ENCODE data around the gene CFAP57.

CFAP57 gene

DNA sequence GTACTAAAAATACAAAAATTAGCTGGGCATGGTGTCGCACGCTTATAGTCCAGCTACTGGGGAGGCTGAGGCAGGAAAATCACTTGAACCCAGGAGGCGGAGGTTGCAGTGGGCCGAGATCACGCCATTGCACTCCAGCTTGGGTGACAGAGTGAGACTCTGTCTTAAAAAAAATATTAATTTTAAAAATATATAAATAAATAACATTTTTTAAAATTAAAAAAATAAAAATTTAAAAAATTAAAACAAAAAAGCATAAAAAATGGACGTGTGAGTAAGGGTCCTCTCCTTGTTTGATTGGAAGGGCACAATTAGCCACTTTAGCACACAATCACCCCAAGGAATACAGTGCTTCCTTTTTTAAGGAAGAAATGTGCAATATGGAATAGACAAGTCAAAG lies 18.7 kb upstream of the CFAP57 start:
- H3K36me3 ChIP-seq (ENCODE audit: control insufficient read depth in 1 of 2, insufficient read depth in 2 of 2, low read depth in 1 of 2, low read length in 2 of 2), result no peaks in the 10 kb centered on the region
- no peaks in the 10 kb centered on the region for H3K9me3 ChIP-seq (ENCODE audit: control insufficient read depth, low read length)
- no peak overlapping the region for H3K18ac ChIP-seq (ENCODE audit: low read depth in 1 of 2, low read length in 2 of 2)
- no peak for DNase-seq
- no peak overlapping the region for H3K23ac ChIP-seq (ENCODE audit: low read length in 2 of 2)
- H3K79me1 ChIP-seq (replicated peaks; ENCODE audit: low read length, poor library complexity, severe bottlenecking), result no peaks in the 10 kb centered on the region
- no peak overlapping the region for H3K27ac ChIP-seq (ENCODE audit: low read length, poor library complexity, severe bottlenecking)
- H4K8ac ChIP-seq (ENCODE audit: low read length), result no peak overlapping the region
- no peak overlapping the region for H3K4me3 ChIP-seq (ENCODE audit: insufficient read depth in 1 of 2, low read depth in 1 of 2, low read length in 2 of 2)
- H3K4ac ChIP-seq (ENCODE audit: low read depth in 1 of 2, low read length in 2 of 2), result no peak overlapping the region
- H3K27me3 ChIP-seq (ENCODE audit: control insufficient read depth in 1 of 2, insufficient read depth in 1 of 2, low read length in 2 of 2), result peaks cover 20 to 48% of the 10 kb centered on the region in 2 experiments
- no peak overlapping the region for H4K91ac ChIP-seq (ENCODE audit: low read length)
- H2BK120ac ChIP-seq (ENCODE audit: low read depth, low read length), result no peak overlapping the region
- no peak overlapping the region for H3K14ac ChIP-seq (ENCODE audit: low read length in 2 of 2)
- no peak overlapping the region for H2BK5ac ChIP-seq (ENCODE audit: low read depth, low read length, poor library complexity, severe bottlenecking)
- no peak overlapping the region for H2BK15ac ChIP-seq (ENCODE audit: low read depth, poor library complexity, severe bottlenecking)
- no peak overlapping the region for H3K4me2 ChIP-seq (ENCODE audit: low read length, poor library complexity, severe bottlenecking)
- WGBS, result no CpG with 5 or more reads among the region's 6 CpGs
- H2AFZ ChIP-seq (ENCODE audit: low read depth, low read length), result no peak overlapping the region
- H2AK5ac ChIP-seq (ENCODE audit: low read length, severe bottlenecking), result no peak overlapping the region
- no peak overlapping the region for H3K9ac ChIP-seq (ENCODE audit: low read length)
- no peak overlapping the region for H2BK12ac ChIP-seq (ENCODE audit: low read length in 2 of 2)
- peaks cover 3% of the 10 kb centered on the region for H3K4me1 ChIP-seq (ENCODE audit: control insufficient read depth, insufficient read depth, low read depth, low read length)

DNA sequence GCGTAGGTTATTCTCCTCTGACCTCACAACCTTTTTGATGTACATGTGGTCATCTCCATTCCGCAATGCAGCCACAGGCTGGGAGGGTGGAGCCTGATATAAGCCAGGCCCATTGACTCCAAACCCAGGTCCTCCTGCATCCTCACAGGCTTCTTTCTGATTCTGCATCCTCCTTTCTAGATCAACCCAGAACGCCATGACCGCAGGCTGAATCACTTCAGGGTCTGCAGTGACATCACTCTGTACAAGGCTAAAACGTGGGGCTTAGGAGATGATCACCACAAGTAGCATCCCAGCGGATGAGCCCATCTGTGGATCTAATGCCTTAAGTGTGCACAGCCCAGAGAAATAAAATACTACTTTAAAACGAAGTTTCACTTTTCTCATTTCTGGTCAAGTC lies 16.1 kb upstream of the CFAP57 start:
- no peak overlapping the region for H2AK5ac ChIP-seq (ENCODE audit: low read length, severe bottlenecking)
- H3K23ac ChIP-seq (ENCODE audit: low read length in 2 of 2), result no peak overlapping the region
- no peak overlapping the region for H2BK120ac ChIP-seq (ENCODE audit: low read depth, low read length)

DNA sequence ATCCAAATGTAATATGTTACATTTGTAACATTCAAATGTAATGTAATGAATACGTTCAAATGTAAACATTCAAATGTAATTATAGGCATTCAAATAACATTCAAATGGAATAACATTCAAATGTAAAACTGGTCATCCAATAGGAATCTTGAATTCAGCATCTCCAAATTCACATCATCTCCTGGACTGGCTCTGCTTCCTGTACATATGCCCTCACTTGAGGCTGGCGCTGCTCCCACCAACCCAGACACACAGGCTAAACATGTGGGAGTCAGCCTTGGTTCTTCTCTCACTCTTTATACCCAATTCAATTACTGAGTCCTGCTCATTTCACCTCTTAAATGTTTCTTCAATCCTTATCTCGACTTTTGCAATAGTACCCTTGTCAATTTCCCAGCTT lies 7.0 kb upstream of the CFAP57 start:
- Histone ChIP-seq H3K27ac (ENCODE audit: low read length, poor library complexity, severe bottlenecking) (no peak overlapping the region), H3K4me1 (ENCODE audit: control insufficient read depth, insufficient read depth, low read depth, low read length) (no peaks in the 10 kb centered on the region), H3K79me1 (replicated peaks; ENCODE audit: low read length, poor library complexity, severe bottlenecking) (peaks cover 23% of the 10 kb centered on the region), H3K14ac (ENCODE audit: low read length in 2 of 2) (no peak overlapping the region), H2BK120ac (ENCODE audit: low read depth, low read length) (no peak overlapping the region), H4K8ac (ENCODE audit: low read length) (no peak overlapping the region), H3K9ac (ENCODE audit: low read length) (no peak overlapping the region), H3K27me3 (ENCODE audit: control insufficient read depth in 1 of 2, insufficient read depth in 1 of 2, low read length in 2 of 2) (no peaks in the 10 kb centered on the region), H2BK15ac (ENCODE audit: low read depth, poor library complexity, severe bottlenecking) (no peak overlapping the region), H3K4me3 (ENCODE audit: insufficient read depth in 1 of 2, low read depth in 1 of 2, low read length in 2 of 2) (no peak overlapping the region), H3K4ac (ENCODE audit: low read depth in 1 of 2, low read length in 2 of 2) (no peak overlapping the region), H3K36me3 (ENCODE audit: control insufficient read depth in 1 of 2, insufficient read depth in 2 of 2, low read depth in 1 of 2, low read length in 2 of 2) (peaks cover 29 to 77% of the 10 kb centered on the region in 2 experiments), H3K9me3 (ENCODE audit: control insufficient read depth, low read length) (no peaks in the 10 kb centered on the region), H4K91ac (ENCODE audit: low read length) (no peak overlapping the region), H2BK12ac (ENCODE audit: low read length in 2 of 2) (no peak overlapping the region), H2AK5ac (ENCODE audit: low read length, severe bottlenecking) (no peak overlapping the region), H2AFZ (ENCODE audit: low read depth, low read length) (no peak overlapping the region), H3K18ac (ENCODE audit: low read depth in 1 of 2, low read length in 2 of 2) (no peak overlapping the region), H3K23ac (ENCODE audit: low read length in 2 of 2) (no peak overlapping the region), H2BK5ac (ENCODE audit: low read depth, low read length, poor library complexity, severe bottlenecking) (no peak overlapping the region), H3K4me2 (ENCODE audit: low read length, poor library complexity, severe bottlenecking) (no peak overlapping the region)
- DNase-seq, result no peak
- WGBS, result 95% methylated on average over 2 of the region's 3 CpGs

More for the DNA sequence above, 16.1 kb upstream of the CFAP57 start:
- Histone ChIP-seq H2AFZ (ENCODE audit: low read depth, low read length) (no peak overlapping the region), H3K9ac (ENCODE audit: low read length) (no peak overlapping the region), H3K4me3 (ENCODE audit: insufficient read depth in 1 of 2, low read depth in 1 of 2, low read length in 2 of 2) (no peak overlapping the region), H2BK5ac (ENCODE audit: low read depth, low read length, poor library complexity, severe bottlenecking) (no peak overlapping the region), H3K4me1 (ENCODE audit: control insufficient read depth, insufficient read depth, low read depth, low read length) (peaks cover 3% of the 10 kb centered on the region), H3K4me2 (ENCODE audit: low read length, poor library complexity, severe bottlenecking) (no peak overlapping the region), H3K18ac (ENCODE audit: low read depth in 1 of 2, low read length in 2 of 2) (no peak overlapping the region), H3K4ac (ENCODE audit: low read depth in 1 of 2, low read length in 2 of 2) (no peak overlapping the region), H3K27ac (ENCODE audit: low read length, poor library complexity, severe bottlenecking) (no peak overlapping the region), H3K14ac (ENCODE audit: low read length in 2 of 2) (no peak overlapping the region), H3K36me3 (ENCODE audit: control insufficient read depth in 1 of 2, insufficient read depth in 2 of 2, low read depth in 1 of 2, low read length in 2 of 2) (no peaks in the 10 kb centered on the region), H3K27me3 (ENCODE audit: control insufficient read depth in 1 of 2, insufficient read depth in 1 of 2, low read length in 2 of 2) (peaks cover 14 to 28% of the 10 kb centered on the region in 2 experiments), H4K8ac (ENCODE audit: low read length) (no peak overlapping the region), H3K79me1 (replicated peaks; ENCODE audit: low read length, poor library complexity, severe bottlenecking) (no peaks in the 10 kb centered on the region), H4K91ac (ENCODE audit: low read length) (no peak overlapping the region), H2BK12ac (ENCODE audit: low read length in 2 of 2) (no peak overlapping the region), H3K9me3 (ENCODE audit: control insufficient read depth, low read length) (no peaks in the 10 kb centered on the region), H2BK15ac (ENCODE audit: low read depth, poor library complexity, severe bottlenecking) (no peak overlapping the region)
- DNase-seq, result no peak
- 88% methylated on average over 6 of the region's 7 CpGs for WGBS

DNA sequence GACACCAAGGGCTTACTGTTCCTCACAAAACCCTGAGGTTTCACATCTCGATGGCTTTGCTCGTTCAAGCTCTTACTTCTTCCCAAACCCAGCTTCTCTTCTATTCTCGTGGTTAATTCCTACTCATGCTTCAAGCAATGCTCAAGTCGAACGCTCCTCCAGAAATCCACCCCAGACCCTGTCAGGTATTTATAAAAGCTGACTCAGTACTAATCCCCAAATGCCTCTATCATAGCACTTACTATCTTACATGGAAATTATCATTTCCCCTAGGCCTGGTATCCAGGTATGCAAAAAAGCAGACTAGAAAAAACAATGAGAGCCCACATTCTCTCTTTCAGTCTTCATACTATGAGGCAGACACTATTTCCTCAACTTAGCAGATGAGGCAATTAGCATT lies 6.4 kb upstream of the CFAP57 start:
- H3K79me1 ChIP-seq (replicated peaks; ENCODE audit: low read length, poor library complexity, severe bottlenecking), result peaks cover 29% of the 10 kb centered on the region
- whole genome bisulfite sequencing, result 98% methylated on average over 5 of the region's 5 CpGs

More for the DNA sequence above, 6.4 kb upstream of the CFAP57 start:
- no peak overlapping the region for H2AK5ac ChIP-seq (ENCODE audit: low read length, severe bottlenecking)
- no peak for DNase-seq
- H3K4me1 ChIP-seq (ENCODE audit: control insufficient read depth, insufficient read depth, low read depth, low read length), result peaks cover 3% of the 10 kb centered on the region
- H3K14ac ChIP-seq (ENCODE audit: low read length in 2 of 2), result no peak overlapping the region
- H3K4me2 ChIP-seq (ENCODE audit: low read length, poor library complexity, severe bottlenecking), result no peak overlapping the region
- H3K9ac ChIP-seq (ENCODE audit: low read length), result no peak overlapping the region
- no peak overlapping the region for H3K27ac ChIP-seq (ENCODE audit: low read length, poor library complexity, severe bottlenecking)
- no peak overlapping the region for H2BK12ac ChIP-seq (ENCODE audit: low read length in 2 of 2)
- H4K91ac ChIP-seq (ENCODE audit: low read length), result no peak overlapping the region
- H4K8ac ChIP-seq (ENCODE audit: low read length), result no peak overlapping the region
- no peak overlapping the region for H2BK5ac ChIP-seq (ENCODE audit: low read depth, low read length, poor library complexity, severe bottlenecking)
- no peak overlapping the region for H3K4ac ChIP-seq (ENCODE audit: low read depth in 1 of 2, low read length in 2 of 2)
- H3K18ac ChIP-seq (ENCODE audit: low read depth in 1 of 2, low read length in 2 of 2), result no peak overlapping the region
- H2AFZ ChIP-seq (ENCODE audit: low read depth, low read length), result no peak overlapping the region
- H3K27me3 ChIP-seq (ENCODE audit: control insufficient read depth in 1 of 2, insufficient read depth in 1 of 2, low read length in 2 of 2), result no peaks in the 10 kb centered on the region
- no peak overlapping the region for H3K4me3 ChIP-seq (ENCODE audit: insufficient read depth in 1 of 2, low read depth in 1 of 2, low read length in 2 of 2)
- H3K23ac ChIP-seq (ENCODE audit: low read length in 2 of 2), result no peak overlapping the region
- H2BK15ac ChIP-seq (ENCODE audit: low read depth, poor library complexity, severe bottlenecking), result no peak overlapping the region
- H3K9me3 ChIP-seq (ENCODE audit: control insufficient read depth, low read length), result no peaks in the 10 kb centered on the region
- H3K36me3 ChIP-seq (ENCODE audit: control insufficient read depth in 1 of 2, insufficient read depth in 2 of 2, low read depth in 1 of 2, low read length in 2 of 2), result peaks cover 29 to 81% of the 10 kb centered on the region in 2 experiments
- H2BK120ac ChIP-seq (ENCODE audit: low read depth, low read length), result no peak overlapping the region
